Stimulated activated naive CD4-positive, alpha-beta T cell (primary cell): ENCODE results near the gene ADH4.
"Not testable (repeated sequence)": the region's sequence is repeated elsewhere in the genome, so short reads cannot be mapped to it uniquely, and the experiment has no call there.

Experiments
- DNase-seq, 6 experiments: peaks; one replicate each; lab custom pipeline; 2025; lab: John Stamatoyannopoulos, UW

ADH4 gene

DNA sequence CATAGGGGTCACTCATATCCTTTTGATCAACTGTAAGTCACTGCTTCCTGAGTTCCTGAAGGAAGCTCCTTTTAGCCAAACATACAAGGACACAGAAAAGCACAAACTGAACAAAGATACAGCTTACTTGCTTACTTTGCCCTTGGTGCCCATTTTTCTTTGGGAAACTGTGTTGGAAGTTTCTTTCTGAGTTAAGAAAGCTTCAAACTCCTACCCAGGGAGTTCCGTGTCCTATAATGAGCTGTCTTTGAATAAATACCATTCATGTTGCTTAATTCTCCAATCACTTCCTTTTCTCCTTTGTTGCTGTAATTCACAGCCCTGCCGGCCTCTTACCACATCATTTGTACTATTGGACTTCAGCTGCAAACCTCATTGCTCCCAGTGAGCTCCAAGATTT, at the start of gene ADH4:
ADH4 (minus strand) TSS at position 228 of the 400 bp plus-strand sequence; CDS start at position 153, 75 bp downstream.
- no peak for DNase-seq

DNA sequence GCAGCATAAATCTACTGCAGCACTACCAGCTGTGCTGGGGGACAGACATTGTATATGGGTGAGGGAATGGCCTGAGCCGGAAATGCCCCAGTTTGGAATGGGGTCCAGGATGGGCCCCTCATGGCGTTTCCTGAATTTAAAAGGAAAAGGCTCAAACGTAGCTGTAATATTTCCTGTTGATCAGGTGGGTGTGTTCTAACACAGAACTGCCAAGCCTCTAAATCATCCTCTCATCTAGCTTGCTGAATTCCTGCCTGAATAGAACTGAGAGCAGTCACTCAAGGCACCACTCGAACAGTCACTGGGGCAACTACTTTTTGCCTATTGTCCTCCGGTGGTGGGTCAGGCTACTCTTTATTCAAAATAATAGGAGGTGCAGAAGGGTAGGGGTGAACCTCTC, 46.2 kb upstream of the ADH4 start:
- no peak for DNase-seq

- not testable (repeated sequence) for DNase-seq
These were observed 45.8 kb upstream of the ADH4 start for GRCh38 chr4:99189900-99190299.

GRCh38 chr4:99186029-99186428, 41.9 kb upstream of the ADH4 start:
- DNase-seq = no peak

DNA sequence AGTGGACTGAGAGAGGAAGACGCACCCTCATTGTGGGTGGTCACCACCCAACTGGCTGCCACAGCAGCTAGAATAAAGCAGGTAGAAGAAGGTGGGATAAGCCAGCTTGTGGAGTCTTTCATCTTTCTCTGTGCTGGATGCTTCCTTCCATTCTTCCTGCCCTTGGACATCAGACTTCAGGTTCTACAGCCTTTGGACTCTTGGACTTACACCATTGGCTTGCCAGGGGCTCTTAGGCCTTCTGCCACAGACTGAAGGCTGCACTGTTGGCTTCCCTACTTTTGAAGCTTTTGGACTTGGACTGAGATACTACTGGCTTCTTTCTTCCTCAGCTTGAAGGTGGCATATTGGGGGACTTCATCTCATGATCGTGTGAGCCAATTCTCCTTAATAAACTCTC, 41.5 kb upstream of the ADH4 start:
- DNase-seq = no peak

DNA sequence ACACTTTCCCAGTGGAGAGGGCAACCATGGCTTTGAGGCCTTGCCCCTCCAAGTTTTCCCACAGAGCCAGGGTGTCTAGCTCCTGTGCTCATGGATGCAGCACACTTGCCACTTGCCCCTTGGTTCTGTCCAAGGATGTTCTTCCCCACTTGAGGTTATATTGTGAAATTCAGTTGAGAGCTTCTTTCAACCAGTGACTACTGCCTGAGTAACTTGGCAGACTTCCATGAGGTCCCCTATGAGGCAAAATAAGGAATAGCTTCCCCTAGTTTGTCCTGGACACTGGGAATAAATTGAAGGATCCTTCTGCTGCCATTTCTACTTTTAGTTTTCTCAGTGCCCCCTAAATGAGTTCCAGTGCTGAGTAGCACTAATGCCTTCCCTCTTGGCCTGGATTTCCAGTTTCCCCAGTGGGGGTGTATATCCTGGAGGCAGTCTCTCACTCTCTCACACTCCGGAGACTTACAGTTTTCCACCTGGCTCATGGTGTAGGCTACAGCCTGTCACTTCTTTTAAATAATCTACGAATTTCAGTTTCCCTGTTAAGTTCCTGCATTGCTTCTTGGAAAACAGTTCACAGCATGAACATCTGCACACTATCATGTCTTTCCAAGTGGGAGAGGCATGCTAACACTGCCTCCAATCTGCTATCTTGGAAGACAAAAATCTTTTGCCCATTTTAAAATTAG, 36.4 kb upstream of the ADH4 start:
- DNase-seq = no peak

- no peak for DNase-seq
These were observed 35.5 kb upstream of the ADH4 start for GRCh38 chr4:99179626-99180025.

DNA sequence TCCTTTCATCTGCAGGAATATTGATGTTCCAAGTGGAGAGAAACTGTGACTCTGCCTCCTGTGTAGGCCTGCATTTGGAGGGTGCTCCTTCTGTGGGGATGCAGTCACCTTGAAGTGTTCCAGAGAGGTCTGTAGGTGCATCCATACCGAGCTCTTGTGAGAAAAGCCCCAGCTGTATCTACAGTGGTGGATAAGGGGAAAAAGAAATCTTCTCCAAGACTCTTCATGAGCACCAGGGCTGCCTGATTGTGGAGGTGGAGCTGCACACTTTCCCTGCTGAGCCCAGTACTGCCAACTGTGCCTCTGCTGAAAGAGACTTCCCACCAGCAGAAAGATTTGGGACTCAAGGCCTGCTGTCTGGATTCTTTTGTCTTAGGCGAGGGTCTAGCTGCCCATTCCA, 35.1 kb upstream of the ADH4 start:
- DNase-seq = no peak

DNA sequence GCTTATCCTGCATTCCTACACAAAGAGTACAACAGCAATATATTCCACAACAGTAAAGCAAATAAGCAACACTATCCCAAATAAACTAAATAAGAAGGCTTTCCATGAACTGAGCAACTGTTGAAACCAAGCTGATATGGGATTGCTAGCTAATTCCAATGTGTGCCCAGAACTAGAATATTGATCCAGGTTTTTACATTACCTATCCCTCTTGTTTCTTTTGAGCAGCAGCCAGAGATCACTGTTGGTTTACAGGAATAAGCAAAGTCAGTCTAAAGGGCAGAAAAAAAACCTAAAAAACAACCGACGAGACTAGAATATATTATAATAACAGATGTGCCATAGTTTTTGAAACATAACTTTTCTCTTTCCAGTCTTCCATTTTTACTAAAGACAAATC, 22.4 kb upstream of the ADH4 start:
- DNase-seq = no peak

DNA sequence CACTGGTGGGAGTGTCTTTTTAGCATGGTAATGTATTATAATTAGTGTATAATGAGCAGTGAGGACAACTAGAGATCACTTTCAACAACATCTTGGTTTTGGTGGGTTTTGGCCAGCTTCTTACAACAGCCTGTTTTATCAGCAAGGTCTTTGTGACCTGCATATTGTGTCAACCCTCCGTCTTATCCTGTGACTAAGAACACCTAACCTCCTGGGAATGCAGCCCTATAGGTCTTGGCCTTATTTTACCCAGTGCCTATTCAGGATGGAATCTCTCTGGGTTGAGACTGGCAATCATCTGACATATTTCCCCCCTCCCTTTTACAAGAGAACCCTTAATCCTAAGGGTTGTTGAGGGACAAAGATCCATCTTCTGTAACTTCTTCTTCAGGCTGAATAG, 21.9 kb upstream of the ADH4 start:
- DNase-seq = no peak

DNA sequence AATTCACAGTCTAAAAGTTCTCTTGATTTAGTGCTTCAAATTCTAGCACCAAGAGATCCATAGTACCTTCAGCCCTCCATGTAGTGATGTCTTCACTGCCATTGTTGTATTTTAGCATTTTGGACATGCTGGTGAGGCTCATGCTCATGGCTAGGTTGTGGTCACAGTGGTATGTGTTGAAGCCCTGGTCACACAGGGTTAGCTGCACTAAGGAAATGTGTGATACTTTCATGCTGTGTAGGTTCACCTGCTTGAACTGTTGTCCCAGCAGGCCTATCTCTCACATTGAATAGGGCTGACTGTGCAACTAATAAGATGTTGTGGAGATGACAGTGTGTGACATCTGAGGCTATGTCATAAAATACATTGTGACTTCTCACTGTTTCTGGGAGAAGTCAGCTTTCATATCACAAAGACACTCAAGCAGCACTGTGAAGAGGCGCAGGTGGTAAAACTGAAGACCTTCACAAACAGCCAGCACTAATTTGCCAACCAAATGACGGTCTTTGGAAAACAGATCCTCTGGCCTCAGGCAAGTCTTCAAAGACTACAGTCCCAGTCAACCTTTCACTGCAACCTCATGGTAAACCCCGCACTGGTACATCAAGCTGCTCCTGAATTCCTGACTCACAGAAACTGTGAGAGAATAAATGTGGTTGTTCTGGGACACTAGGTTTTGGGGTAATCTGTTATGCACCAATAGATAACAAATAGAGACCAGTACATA, 17.4 kb upstream of the ADH4 start:
- no peak for DNase-seq

GRCh38 chr4:99159699-99160098, 15.6 kb upstream of the ADH4 start:
- DNase-seq = no peak

DNA sequence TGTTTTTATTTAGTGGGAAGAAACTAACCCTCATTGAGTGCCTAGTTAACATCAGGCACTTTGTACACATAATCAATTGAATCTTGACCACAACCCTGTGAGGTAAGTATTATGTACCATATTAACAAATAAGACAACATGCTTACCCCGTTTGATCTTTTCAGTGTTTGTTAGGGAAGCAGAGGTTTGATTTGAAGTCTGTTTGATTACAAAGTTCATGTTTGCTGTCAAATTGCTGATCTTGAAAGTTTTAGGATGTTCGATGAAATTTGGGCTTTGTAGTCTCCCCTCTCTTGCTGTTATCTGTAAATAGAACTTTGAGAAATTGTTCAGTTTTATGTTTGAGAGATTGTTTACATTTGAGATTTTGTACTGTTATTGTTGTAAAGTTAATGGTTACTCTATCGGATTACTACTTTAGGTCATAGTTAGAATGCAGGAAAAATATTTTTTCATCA, 13.4 kb upstream of the ADH4 start:
- DNase-seq = no peak

DNA sequence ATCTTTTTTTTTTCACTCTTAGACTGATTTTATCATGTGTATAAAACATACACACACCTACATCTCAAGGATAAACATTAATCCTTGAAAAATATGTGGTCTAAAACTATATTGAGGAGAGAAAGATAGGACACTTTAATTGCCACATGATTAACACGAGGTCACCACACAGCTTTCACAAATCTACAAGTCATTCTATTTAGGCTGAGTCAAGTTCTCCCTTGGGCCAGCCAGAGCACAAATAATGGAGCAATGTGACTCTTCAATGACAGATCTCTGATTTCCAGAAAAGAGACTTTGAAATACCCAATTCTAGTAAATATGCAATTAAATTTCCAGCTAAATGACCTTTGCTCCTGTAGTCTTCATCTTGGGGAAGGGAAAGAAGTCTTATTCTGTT, 12.9 kb upstream of the ADH4 start:
- no peak for DNase-seq

GRCh38 chr4:99154658-99155342, 10.7 kb upstream of the ADH4 start:
- DNase-seq = no peak

DNA sequence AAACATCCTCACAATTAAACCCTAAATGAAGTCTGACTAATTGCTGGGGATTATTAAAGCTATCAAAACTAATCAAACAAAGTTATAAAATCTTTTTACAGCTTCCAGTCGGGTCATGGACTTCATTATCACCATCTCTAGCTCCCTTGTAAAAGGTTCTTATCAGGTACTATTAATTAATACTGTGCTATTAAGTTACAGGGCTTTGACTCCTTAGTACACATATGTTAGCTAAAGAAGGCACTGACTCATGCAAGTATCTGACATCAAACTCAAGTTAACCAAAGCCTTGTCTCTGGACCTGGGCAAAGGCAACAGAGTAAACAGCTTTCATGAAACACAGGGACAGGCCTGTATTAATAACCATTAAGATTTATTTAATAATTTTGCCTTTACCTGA, 7.9 kb upstream of the ADH4 start:
- DNase-seq = no peak

DNA sequence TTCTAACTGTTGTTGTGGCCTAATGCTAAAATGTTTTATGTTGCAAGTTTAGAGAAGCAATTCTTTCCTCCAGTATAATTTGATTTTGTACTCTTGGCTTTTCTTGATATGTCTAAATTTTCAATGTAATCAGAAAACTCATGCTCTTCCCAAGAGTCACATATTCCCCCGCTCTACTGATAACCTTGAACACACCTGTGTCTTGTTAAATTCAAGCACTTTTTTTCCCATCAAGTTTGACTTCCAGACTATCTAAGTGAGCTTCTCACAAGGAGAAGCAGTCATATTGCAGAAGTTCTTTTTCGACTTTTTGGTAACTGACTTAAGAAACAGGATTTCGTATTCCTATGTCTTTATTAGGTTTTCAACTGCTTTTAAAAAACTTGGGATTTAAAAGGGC, 7.4 kb upstream of the ADH4 start:
- no peak for DNase-seq

GRCh38 chr4:99149426-99150019, 5.4 kb upstream of the ADH4 start:
- no peak for DNase-seq

- DNase-seq = no peak
These were observed 4.5 kb upstream of the ADH4 start for GRCh38 chr4:99148550-99148949.

DNA sequence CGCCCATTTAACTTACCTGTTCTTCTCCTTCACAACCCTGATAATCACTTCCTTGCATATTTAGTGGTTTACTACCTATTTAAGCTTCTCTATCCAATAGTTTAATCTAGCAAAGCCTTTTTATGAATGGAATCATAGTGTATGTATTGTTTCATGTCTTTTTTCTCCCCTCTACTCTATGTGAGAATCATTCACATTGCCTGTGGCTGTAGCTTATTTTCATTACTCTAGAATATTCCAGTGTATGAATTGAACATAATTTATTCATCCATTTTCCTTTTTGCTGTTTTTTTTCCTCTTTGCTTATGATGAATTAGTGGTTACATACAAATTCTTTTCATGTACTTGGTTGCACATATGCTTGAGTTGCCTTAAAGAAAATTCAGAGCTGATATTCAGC, 490 bp upstream of the ADH4 start:
- DNase-seq = no peak

DNA sequence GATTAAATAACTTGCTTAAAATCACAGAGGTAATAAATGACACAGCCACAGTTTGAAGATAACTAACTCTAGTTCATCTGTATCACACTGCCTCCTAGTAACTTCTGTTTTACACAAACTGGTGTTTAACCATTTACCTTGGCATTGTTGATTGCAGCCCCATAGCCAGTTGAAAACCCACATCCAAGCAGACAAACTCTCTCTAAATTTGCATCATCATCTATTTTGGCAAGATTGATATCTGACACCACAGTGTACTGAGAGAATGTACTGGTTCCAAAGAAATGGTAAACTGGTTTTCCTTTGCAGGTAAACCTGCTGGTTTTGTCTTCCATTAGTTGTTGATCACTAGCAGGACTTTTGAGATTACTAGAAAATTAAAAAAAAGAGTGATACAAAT, 7.8 kb downstream of the ADH4 start:
- DNase-seq = no peak

- no peak for DNase-seq
These were observed 8.4 kb downstream of the ADH4 start for GRCh38 chr4:99135541-99136162.
